ENCODE results near the gene PTGER1.
A peak's percentile ranks its signal among the peaks of the same experiment; 100 is the strongest.

PTGER1 gene

DNA sequence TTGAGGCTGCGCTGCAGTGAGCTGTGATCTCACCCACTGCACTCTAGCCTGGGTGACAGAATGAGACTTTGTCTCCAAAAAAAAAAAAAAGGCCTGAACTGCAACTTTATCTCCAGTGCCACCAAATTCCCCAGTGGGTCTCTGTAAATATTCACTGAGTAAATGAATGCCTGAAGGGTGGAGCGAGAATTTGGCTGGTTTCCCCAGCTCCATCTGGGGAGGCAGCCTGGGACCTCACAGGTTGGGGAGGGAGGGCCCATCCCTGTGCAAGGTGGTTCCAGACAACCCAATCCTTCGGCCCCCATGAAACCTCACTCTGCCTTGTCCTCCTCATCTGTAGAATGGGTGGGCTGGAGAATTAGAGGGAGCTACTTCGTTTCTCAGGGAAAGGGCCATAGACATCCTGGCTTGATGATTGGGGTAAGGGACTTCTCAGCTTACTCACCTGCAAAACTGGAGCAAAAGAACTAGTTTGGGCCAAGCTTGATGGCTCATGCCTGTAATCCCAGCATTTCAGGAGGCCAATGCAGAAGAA lies 46.2 kb downstream of the PTGER1 start:
- Mint-ChIP-seq H3K27me3 (no peaks in the 10 kb centered on the region), H3K9me3 (no peaks in the 10 kb centered on the region), H3K27ac (no peak overlapping the region), H3K4me1 (peaks cover 26% of the 10 kb centered on the region), H3K4me3 (no peak overlapping the region), H3K36me3 (no peaks in the 10 kb centered on the region)
- no peak for ATAC-seq

DNA sequence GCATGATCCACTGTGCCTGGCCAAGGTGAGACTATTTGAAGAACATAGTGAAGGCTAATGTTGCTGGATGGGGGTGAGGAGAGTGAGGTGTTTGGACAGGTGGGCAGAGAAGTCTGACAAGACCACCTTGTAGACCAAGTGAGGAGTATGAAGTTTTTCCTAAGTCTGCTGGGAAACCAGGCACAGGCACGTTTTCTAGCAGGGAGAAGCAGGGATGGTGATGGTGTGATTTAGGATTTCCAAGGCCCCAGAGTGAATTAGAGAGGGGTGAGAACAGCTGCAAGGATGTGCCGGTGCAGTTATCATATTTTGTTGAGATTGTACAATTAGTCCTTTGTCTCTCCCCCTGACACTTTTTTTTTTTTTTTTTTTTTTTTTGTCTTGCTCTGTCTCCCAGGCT lies 47.7 kb downstream of the PTGER1 start:
- H3K36me3 Mint-ChIP-seq: no peaks in the 10 kb centered on the region
- no peaks in the 10 kb centered on the region for H3K9me3 Mint-ChIP-seq
- no peak overlapping the region for H3K4me3 Mint-ChIP-seq
- peaks cover 22% of the 10 kb centered on the region for H3K4me1 Mint-ChIP-seq
- H3K27me3 Mint-ChIP-seq: no peaks in the 10 kb centered on the region
- H3K27ac Mint-ChIP-seq: no peak overlapping the region
- ATAC-seq: no peak

DNA sequence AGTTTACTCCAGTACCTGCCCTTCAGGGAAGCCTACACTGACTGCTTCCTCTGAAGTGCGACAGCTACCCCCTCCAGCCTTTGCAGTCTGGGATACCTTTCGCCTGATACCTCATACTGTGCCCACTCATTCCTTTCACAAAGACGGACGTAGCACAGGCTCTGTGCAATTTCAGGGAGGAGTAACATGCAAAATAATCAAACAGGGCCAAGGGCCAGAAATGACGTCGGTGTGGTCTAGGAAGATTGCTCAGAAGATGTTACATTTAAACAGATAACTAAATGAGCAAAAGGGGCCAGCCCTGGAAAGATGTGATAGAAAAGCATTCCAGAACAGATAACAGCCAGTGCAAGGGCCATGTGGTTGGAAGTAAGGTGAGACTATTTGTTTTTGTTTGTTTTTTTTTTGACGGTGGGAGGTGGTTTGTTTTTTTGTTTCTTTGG lies 49.4 kb downstream of the PTGER1 start:
- H3K9me3 Mint-ChIP-seq: no peaks in the 10 kb centered on the region
- no peak overlapping the region for H3K4me3 Mint-ChIP-seq
- H3K36me3 Mint-ChIP-seq: no peaks in the 10 kb centered on the region
- H3K27me3 Mint-ChIP-seq: no peaks in the 10 kb centered on the region
- H3K4me1 Mint-ChIP-seq: peaks cover 5% of the 10 kb centered on the region
- peak overlapping the region; percentile 9 for H3K27ac Mint-ChIP-seq
- ATAC-seq: no peak

Measured in stimulated activated memory B cell treated with anti-CD40 and anti-IgM and Interleukin-4, amounts not matched to agents 10 μg/mL and 1 μg/mL and 100 μg/mL, for 72 hours (primary cell).